ENCODE measurements around the gene MIEF2.
"Not testable (repeated sequence)": the region's sequence is repeated elsewhere in the genome, so short reads cannot be mapped to it uniquely, and the experiment has no call there.

MIEF2 gene

GRCh38 chr17:18300725-18301480, 40.4 kb downstream of the MIEF2 start:
- no peak overlapping the region for H3K27ac ChIP-seq
- TF ChIP-seq CTCF (conservative IDR thresholded peaks at IDR 0.05) (no peak), ZFX (IDR thresholded peaks at IDR 0.05) (no peak)

- not testable (repeated sequence) for H3K27ac ChIP-seq
These were observed 42.7 kb downstream of the MIEF2 start for GRCh38 chr17:18303206-18303605.

- H3K27ac ChIP-seq: no peak overlapping the region
- TF ChIP-seq ZFX (IDR thresholded peaks at IDR 0.05) (no peak), CTCF (conservative IDR thresholded peaks at IDR 0.05) (no peak)
These were observed 48.7 kb downstream of the MIEF2 start for GRCh38 chr17:18309202-18309601.

- H3K27ac ChIP-seq: peak overlapping the region; percentile 92
- TF ChIP-seq ZFX (IDR thresholded peaks at IDR 0.05): peak; percentile 31; the same call in 1 of the 2 replicates
- TF ChIP-seq CTCF (conservative IDR thresholded peaks at IDR 0.05): no peak
These were observed 53.7 kb downstream of the MIEF2 start for GRCh38 chr17:18314059-18314730.

- TF ChIP-seq ZFX (IDR thresholded peaks at IDR 0.05) (no peak), CTCF (conservative IDR thresholded peaks at IDR 0.05) (no peak)
- peak within 1 kb of the TSS; percentile 92 for H3K27ac ChIP-seq
These were observed 54.5 kb downstream of the MIEF2 start, which contains the start of the genes SMCR8 and TOP3A for GRCh38 chr17:18314731-18315561. Gene SMCR8 (plus strand): TSS chr17:18315293. CDS start chr17:18315790, 497 bp downstream. Gene TOP3A (minus strand): TSS chr17:18314994. CDS start chr17:18314778, 216 bp downstream.

- TF ChIP-seq ZFX (IDR thresholded peaks at IDR 0.05) (peak; percentile 88; the same call in 1 of the 2 replicates), CTCF (conservative IDR thresholded peaks at IDR 0.05) (no peak)
- H3K27ac ChIP-seq: peak overlapping the region; percentile 92
These were observed 55.1 kb downstream of the MIEF2 start for GRCh38 chr17:18315562-18315922.

GRCh38 chr17:18315961-18316360, 55.5 kb downstream of the MIEF2 start:
- TF ChIP-seq CTCF (conservative IDR thresholded peaks at IDR 0.05): no peak
- TF ChIP-seq ZFX (IDR thresholded peaks at IDR 0.05): no peak
- peak overlapping the region; percentile 92 for H3K27ac ChIP-seq
